NOMO-1 treated with dmso at 0.1 percent for 144 hours (cell line): Measurements from ENCODE around the gene TASP1.
"Not testable (repeated sequence)": the region's sequence is repeated elsewhere in the genome, so short reads cannot be mapped to it uniquely, and the experiment has no call there.

Source experiments
- DNase-seq: peaks from one replicate; lab custom pipeline; 2025; ENCODE audit not compliant: unreplicated experiment; lab: John Stamatoyannopoulos, UW

TASP1 gene

DNA sequence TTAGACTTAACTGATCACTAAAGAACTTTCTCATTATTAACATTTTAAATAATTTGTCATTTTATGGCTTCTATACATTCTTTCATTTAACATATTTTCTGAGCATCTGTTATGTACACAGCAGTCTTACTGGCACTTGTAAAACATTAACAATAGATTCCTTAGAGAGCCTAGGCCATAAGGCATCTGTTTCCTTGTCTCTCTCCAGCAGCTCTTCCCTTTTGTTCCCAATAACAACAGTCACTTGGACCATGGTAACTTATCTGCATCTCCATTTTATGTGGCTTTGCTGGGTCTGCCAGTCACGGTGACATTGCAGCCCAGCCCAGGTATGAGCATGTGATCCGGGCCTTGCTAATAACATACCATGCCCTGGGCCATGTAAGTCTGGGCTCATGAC lies 11.7 kb upstream of the TASP1 start:
- DNase-seq = no peak

GRCh38 chr20:13648291-13649228 lies 9.8 kb upstream of the TASP1 start:
- no peak for DNase-seq

DNA sequence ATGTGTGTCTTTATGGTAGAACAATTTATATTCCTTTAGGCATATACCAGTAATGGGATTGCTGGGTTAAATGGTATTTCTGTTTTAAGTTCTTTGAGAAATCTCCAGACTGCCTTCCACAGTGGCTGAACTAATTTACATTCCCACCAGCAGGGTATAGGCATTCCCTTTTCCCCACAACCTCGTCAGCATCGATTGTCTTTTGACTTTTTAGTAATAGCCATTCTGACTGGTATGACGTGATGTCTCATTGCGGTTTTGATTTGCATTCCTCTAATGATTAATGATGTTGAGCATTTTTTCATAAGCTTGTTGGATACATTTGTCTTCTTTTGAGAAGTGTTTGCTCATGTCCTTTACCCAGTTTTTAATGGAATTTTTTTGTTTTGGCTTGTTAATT lies 5.3 kb upstream of the TASP1 start:
- DNase-seq = no peak

GRCh38 chr20:13639150-13639497 lies 392 bp upstream of the TASP1 start:
- DNase-seq = no peak

DNA sequence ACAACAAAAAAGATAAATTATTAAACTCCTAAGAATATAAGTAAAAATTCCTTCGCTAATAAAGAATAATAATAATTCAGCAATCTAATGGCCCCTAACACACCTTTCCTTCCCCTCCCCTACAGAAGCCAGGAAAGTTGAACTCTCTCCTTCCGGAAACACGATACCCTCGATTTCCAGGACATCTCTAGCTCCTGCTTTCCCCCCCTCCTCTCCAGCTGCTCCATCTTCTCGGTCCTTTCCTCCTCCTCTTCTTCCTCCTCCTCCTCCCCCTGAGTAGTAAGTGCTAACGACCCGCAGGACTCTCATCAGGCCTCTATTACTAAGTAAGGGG lies 603 bp downstream of the TASP1 start:
- no peak for DNase-seq

GRCh38 chr20:13632431-13632830 lies 6.3 kb downstream of the TASP1 start:
- no peak for DNase-seq

GRCh38 chr20:13627525-13627924 lies 11.2 kb downstream of the TASP1 start:
- not testable (repeated sequence) for DNase-seq

DNA sequence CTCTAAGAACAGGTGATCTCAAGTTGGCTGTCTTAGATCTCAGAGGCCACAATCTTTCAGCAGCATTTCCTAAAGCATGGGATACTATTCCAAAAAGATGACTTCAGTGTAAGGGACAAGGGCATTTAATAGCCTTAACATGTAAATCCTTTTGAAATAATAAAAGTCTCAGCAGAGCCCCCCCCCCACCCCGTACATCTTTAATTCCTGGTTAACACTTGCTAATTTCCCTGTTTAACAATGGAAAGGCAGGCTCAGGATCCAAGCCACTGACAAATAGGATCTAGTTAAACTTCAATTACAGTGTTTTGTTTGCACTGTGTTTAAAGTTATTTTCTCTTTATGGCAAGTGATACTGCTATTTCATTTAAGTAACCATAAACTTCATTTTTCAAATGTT lies 12.0 kb downstream of the TASP1 start:
- no peak for DNase-seq

DNA sequence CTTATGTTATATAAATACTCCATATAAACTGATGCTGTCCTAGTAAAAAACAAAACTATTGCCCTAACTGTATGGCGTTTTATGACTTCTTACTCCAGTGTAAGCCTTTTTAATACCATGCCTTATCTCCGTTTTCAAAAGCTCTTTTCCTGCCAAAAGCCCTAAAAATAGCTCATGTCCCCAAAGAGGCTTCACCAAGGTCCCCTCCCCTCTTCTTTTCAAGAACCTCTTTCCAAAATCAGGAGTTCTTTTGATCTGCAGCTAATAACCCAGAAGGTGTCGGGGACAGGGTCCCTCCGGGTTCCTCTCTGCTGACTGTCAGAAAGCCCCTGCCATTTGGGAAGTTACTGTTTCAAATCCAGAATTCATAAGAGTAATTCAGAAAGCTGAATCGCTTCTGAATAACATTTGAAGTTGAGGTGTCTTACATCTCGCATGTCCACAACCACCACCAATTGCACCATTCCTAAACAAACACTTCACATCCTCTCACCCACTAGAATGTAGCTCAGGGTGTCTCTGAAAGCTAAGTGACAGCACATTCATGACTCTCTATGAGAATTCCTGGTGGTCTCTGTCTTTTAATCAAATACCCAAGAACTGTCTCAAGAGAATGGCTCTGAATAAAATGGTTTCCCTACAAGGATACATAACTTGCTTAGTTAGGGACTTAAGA lies 13.3 kb downstream of the TASP1 start:
- DNase-seq = no peak

- DNase-seq = not testable (repeated sequence)
Observed at GRCh38 chr20:13619415-13619814, 19.3 kb downstream of the TASP1 start.

DNA sequence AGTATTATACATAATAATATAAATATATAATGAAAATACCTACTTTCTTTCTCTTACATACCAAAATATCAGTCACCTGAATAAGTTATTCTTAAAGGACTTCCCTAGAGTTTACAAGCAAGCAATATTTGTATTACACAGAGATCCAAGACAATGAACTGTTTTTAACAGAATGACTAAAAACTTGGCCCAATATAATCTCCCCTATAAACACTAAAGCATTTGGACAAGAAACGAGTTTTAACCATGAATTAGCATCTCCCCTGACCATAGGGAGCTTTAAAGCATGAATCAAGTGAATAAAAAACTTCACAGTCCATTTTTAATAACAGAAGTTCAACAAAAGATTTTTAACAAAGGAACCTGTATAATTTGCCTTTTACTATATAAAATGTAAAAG lies 20.3 kb downstream of the TASP1 start:
- not testable (repeated sequence) for DNase-seq

DNA sequence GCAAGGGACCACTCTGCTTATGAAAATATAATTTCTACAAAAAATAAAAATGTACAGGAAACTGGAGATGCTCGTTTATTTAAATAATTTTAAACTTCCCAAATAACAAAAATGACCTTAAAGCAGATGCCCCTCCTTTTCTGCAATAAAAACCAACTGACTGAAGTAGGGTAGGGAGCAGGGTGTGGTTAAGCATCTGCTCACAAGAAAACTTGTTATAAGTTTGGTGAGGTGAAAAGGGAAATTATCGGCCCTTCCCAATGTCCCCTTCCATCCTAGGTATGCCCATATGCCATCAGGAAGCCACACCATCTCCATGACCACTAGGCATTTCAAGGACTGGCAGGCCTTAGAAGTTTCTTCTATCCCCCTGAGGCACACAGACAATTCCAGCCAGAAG lies 21.1 kb downstream of the TASP1 start:
- not testable (repeated sequence) for DNase-seq

GRCh38 chr20:13616713-13617112 lies 22.0 kb downstream of the TASP1 start:
- DNase-seq = not testable (repeated sequence)

DNA sequence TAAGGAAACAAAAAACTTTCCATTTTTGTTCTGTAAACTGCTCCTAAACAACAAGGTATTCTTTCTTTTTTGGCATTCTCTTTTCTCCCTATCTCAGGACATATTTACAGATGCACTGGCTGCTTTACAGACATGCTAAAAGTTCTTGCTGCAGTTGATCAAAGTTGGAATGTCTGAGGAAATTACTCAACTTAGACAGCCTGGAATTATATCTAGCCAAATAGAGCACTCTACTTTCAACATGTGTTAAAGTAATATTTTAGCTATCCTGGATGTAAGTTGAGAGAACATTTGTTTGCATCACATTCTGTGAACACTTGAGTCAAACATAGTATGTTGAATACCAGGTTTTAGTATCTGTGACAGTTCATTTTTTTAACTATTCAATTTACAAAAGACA lies 24.8 kb downstream of the TASP1 start:
- DNase-seq = no peak

- DNase-seq = no peak
Observed at GRCh38 chr20:13611611-13612125, 27.1 kb downstream of the TASP1 start.

DNA sequence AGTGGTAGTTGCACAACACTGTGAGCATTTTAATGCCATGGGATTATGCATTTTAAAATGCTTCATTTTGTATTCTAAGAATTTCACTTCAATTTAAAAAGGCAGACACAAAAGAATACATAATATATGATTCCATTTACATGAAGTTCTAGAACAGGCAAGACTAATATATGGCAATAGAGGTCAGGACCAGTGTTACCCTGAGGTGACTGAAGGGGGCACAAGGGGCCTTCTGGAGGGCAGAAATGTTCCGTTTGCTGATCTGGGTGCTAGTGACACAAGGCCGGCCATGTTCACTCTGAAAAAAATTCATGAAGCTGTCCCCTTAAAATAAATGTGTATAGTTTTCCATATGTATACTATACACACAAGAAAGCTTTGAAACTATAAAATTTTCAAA lies 28.5 kb downstream of the TASP1 start:
- no peak for DNase-seq

DNA sequence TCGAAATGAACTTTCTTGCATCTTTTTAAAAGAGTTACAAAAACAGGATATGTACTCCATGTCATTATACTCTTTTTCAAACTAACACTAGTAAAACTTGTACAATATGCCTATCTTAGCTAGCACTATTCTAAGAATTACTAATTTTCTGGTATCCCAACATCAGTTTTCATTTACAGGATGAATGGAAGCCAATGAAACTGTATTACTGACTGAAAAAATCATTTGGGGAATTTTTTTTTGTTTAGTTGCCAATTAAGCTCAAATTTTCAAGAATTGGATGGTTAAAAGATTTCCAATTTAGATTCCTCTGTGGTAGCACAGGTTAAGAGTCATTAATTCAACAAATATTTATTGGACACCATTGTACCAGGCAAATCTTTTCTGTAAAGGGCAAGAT lies 30.7 kb downstream of the TASP1 start:
- DNase-seq = no peak

- not testable (repeated sequence) for DNase-seq
Observed at GRCh38 chr20:13593423-13593822, 45.3 kb downstream of the TASP1 start.

DNA sequence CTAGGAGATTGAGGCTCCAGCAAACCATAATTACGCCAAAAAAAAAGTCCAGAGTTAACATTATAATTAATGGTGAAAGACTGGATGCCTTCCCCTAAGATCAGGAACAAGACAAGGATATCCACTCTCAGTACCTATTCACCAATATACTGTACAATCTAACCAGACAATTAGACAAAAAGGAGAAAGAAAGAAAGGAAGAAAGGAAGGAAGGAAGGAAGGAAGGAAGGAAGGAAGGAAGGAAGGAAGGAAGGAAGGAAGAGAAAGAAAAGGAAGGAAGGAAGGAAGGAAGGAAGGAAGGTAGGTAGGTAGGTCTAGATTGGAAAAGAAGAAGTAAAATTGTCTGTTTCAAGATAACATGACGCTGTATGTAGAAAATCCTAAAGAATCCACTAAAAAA lies 50.7 kb downstream of the TASP1 start:
- DNase-seq = no peak

GRCh38 chr20:13587370-13587769 lies 51.4 kb downstream of the TASP1 start:
- no peak for DNase-seq

GRCh38 chr20:13586133-13586532 lies 52.6 kb downstream of the TASP1 start:
- DNase-seq = no peak

GRCh38 chr20:13581451-13581850 lies 57.3 kb downstream of the TASP1 start:
- no peak for DNase-seq
